IMR-90 (cell line): ENCODE data around the gene C1orf141. TPM values are rescaled to one million over a fixed set of nuclear protein-coding genes. Genes with fewer than 3 reads are reported as not detected.

Experiments used
- ATAC-seq: fragments of 200-7000 bp; cut with Tn5 transposase; 2 replicates; pipeline ENCODE4 v1.9.1; 2020; ENCODE audit warnings: low read depth, mild to moderate bottlenecking, moderate library complexity
- BruUV-seq: library from RNA; stranded (reverse); fragments of 400-500 nt; replicated peaks from 2 replicates; lab custom pipeline; 2021; lab: Mats Ljungman, UMichigan
- CTCF ChIA-PET: fragments of 300-600 bp; formaldehyde crosslinking; extraction: SDS; loops from one replicate; lab custom pipeline; 2021; ENCODE audit warnings: antibody characterized with exemption; lab: Yijun Ruan, JAX
- POLR2A ChIA-PET: fragments of 300-600 bp; sonication (Branson Sonifier 250); formaldehyde crosslinking; loops from one replicate; lab custom pipeline; 2022; ENCODE audit warnings: antibody characterized with exemption; ENCODE audit not compliant: unreplicated experiment; lab: Charles Lee
- DNase-seq: peaks from one replicate; pipeline ENCODE4 v3.0.0; 2013
- H2AFZ ChIP-seq: replicated peaks from 2 replicates; pipeline ENCODE3; 2013; ENCODE audit warnings: low read length, mild to moderate bottlenecking; ENCODE audit not compliant: poor library complexity
- H2AK5ac ChIP-seq: 2 replicates; pipeline ENCODE4 v1.6.1; 2013; ENCODE audit warnings: low read depth, low read length, inconsistent platforms
- H2AK9ac ChIP-seq: replicated peaks from 2 replicates; pipeline ENCODE3; 2013; ENCODE audit warnings: mild to moderate bottlenecking, low read depth, low read length, moderate library complexity; ENCODE audit not compliant: poor library complexity
- H2BK120ac ChIP-seq: 2 replicates; pipeline ENCODE4 v1.6.1; 2013; ENCODE audit warnings: low read depth, low read length, inconsistent platforms
- H2BK15ac ChIP-seq: 3 replicates; pipeline ENCODE4 v1.6.1; 2013; ENCODE audit warnings: low read depth, low read length, inconsistent platforms
- H2BK20ac ChIP-seq: 2 replicates; pipeline ENCODE4 v1.6.1; 2013; ENCODE audit warnings: low read depth, mild to moderate bottlenecking, inconsistent platforms, low read length, moderate library complexity
- H2BK5ac ChIP-seq: 2 replicates; pipeline ENCODE4 v1.6.1; 2013; ENCODE audit warnings: mild to moderate bottlenecking, low read depth, low read length, inconsistent platforms; ENCODE audit not compliant: poor library complexity, severe bottlenecking
- H3K14ac ChIP-seq: replicated peaks from 2 replicates; pipeline ENCODE4 v1.6.1; 2013; ENCODE audit warnings: low read depth, low read length, inconsistent platforms
- H3K18ac ChIP-seq: 2 replicates; pipeline ENCODE4 v1.6.1; 2013; ENCODE audit warnings: low read depth, low read length, control low read depth
- H3K23ac ChIP-seq: 2 replicates; pipeline ENCODE4 v1.6.1; 2013; ENCODE audit warnings: low read depth, low read length, inconsistent platforms
- H3K27ac ChIP-seq: 2 replicates; pipeline ENCODE4 v1.5.1; 2013; ENCODE audit warnings: mild to moderate bottlenecking, control low read depth, low read length; ENCODE audit not compliant: insufficient read depth
- H3K27me3 ChIP-seq: 2 replicates; pipeline ENCODE4 v1.6.1; 2013; ENCODE audit warnings: low read length; ENCODE audit not compliant: control insufficient read depth, insufficient read depth
- H3K36me3 ChIP-seq: 2 replicates; pipeline ENCODE4 v1.6.1; 2013; ENCODE audit warnings: low read length, mixed read lengths; ENCODE audit not compliant: control insufficient read depth, insufficient read depth
- H3K4ac ChIP-seq: 2 replicates; pipeline ENCODE4 v1.6.1; 2013; ENCODE audit warnings: low read depth, low read length, inconsistent platforms
- H3K4me1 ChIP-seq: 2 replicates; pipeline ENCODE4 v1.6.1; 2013; ENCODE audit warnings: low read length, mixed read lengths; ENCODE audit not compliant: control insufficient read depth, insufficient read depth
- H3K4me2 ChIP-seq: 2 replicates; pipeline ENCODE4 v1.6.1; 2013; ENCODE audit warnings: low read depth, mild to moderate bottlenecking, control low read depth, low read length, moderate library complexity
- H3K4me3 ChIP-seq: 2 replicates; pipeline ENCODE4 v1.5.1; 2013; ENCODE audit warnings: low read depth, mild to moderate bottlenecking, control low read depth, low read length, moderate library complexity; ENCODE audit not compliant: insufficient read depth
- H3K56ac ChIP-seq: 2 replicates; pipeline ENCODE4 v1.6.1; 2013; ENCODE audit warnings: low read length, inconsistent platforms; ENCODE audit not compliant: insufficient read depth; ENCODE audit errors: extremely low read depth
- H3K79me1 ChIP-seq, 2 experiments: 2 replicates each; pipeline ENCODE4 v1.6.1; 2013; ENCODE audit warnings: low read length in 2 of 2, inconsistent platforms in 1 of 2, low read depth in 1 of 2
- H3K9ac ChIP-seq: 2 replicates; pipeline ENCODE4 v1.6.1; 2013; ENCODE audit warnings: low read depth, low read length, control low read depth
- H3K9me1 ChIP-seq: 2 replicates; pipeline ENCODE4 v1.6.1; 2013; ENCODE audit warnings: low read length, inconsistent platforms; ENCODE audit not compliant: insufficient read depth
- H3K9me3 ChIP-seq: 2 replicates; pipeline ENCODE4 v1.6.1; 2013; ENCODE audit warnings: low read length; ENCODE audit not compliant: control insufficient read depth, insufficient read depth
- H4K20me1 ChIP-seq: 2 replicates; pipeline ENCODE4 v1.6.1; 2013; ENCODE audit warnings: low read length, inconsistent platforms; ENCODE audit not compliant: insufficient read depth
- H4K5ac ChIP-seq: 2 replicates; pipeline ENCODE4 v1.6.1; 2013; ENCODE audit warnings: mild to moderate bottlenecking, low read depth, low read length, control low read depth
- H4K8ac ChIP-seq, 2 experiments: 2 replicates each; pipeline ENCODE4 v1.6.1; 2013; ENCODE audit warnings: low read depth in 2 of 2, low read length in 2 of 2, control low read depth in 1 of 2, inconsistent platforms in 1 of 2
- H4K91ac ChIP-seq: 2 replicates; pipeline ENCODE4 v1.6.1; 2013; ENCODE audit warnings: low read depth, low read length, inconsistent platforms; ENCODE audit not compliant: insufficient read depth
- BHLHE40 ChIP-seq: fragments of 150-350 bp; IDR thresholded peaks from 2 replicates; pipeline ENCODE4 v1.6.1; 2016; ENCODE audit warnings: mild to moderate bottlenecking, low read depth, low read length
- CEBPB ChIP-seq: IDR thresholded peaks from 2 replicates; pipeline ENCODE4 v1.6.1; 2012; ENCODE audit warnings: low read depth, low read length, improper control_type of control experiment
- CHD1 ChIP-seq: IDR thresholded peaks from 2 replicates; pipeline ENCODE4 v1.6.1; 2012; ENCODE audit warnings: low read depth, low read length, improper control_type of control experiment
- ELK1 ChIP-seq: fragments of 150-350 bp; IDR thresholded peaks from 2 replicates; pipeline ENCODE4 v1.6.1; 2016; ENCODE audit warnings: low read depth, mild to moderate bottlenecking, low read length, moderate library complexity, borderline replicate concordance
- FOS ChIP-seq: fragments of 150-350 bp; IDR thresholded peaks from 2 replicates; pipeline ENCODE4 v1.6.1; 2016; ENCODE audit warnings: low read depth, low read length
- MAFK ChIP-seq: IDR thresholded peaks from 2 replicates; pipeline ENCODE4 v1.6.1; 2012; ENCODE audit warnings: low read depth, low read length, improper control_type of control experiment
- MAZ ChIP-seq: IDR thresholded peaks from 2 replicates; pipeline ENCODE4 v1.6.1; 2012; ENCODE audit warnings: low read depth, mild to moderate bottlenecking, low read length, improper control_type of control experiment, moderate library complexity, borderline replicate concordance
- MXI1 ChIP-seq: IDR thresholded peaks from 2 replicates; pipeline ENCODE4 v1.6.1; 2012; ENCODE audit warnings: low read depth, mild to moderate bottlenecking, low read length, moderate library complexity, borderline replicate concordance
- NFE2L2 ChIP-seq: fragments of 150-350 bp; IDR thresholded peaks from 2 replicates; pipeline ENCODE4 v1.6.1; 2016; ENCODE audit warnings: low read depth, mild to moderate bottlenecking, low read length
- POLR2A ChIP-seq: IDR thresholded peaks from 2 replicates; pipeline ENCODE4 v1.6.1; 2012; ENCODE audit warnings: mild to moderate bottlenecking, low read depth, low read length
- RAD21 ChIP-seq: IDR thresholded peaks from 2 replicates; pipeline ENCODE4 v1.6.1; 2012; ENCODE audit warnings: low read length, improper control_type of control experiment
- RCOR1 ChIP-seq: IDR thresholded peaks from 2 replicates; pipeline ENCODE4 v1.6.1; 2012; ENCODE audit warnings: mild to moderate bottlenecking, low read length, improper control_type of control experiment; ENCODE audit not compliant: insufficient replicate concordance
- RFX5 ChIP-seq: IDR thresholded peaks from 2 replicates; pipeline ENCODE4 v1.8.0; 2012; ENCODE audit warnings: low read depth, mild to moderate bottlenecking, low read length, moderate library complexity
- SMC3 ChIP-seq: fragments of 150-350 bp; IDR thresholded peaks from 2 replicates; pipeline ENCODE4 v1.6.1; 2016; ENCODE audit warnings: low read depth, mild to moderate bottlenecking, antibody characterized with exemption, low read length, moderate library complexity
- WGBS, 2 experiments: methylation state at CpG; one replicate each; pipeline versions ENCODE4 v1.1.5 to v1.1.7; 2013; ENCODE audit warnings: missing lambda C conversion rate in 2 of 2; ENCODE audit not compliant: insufficient read length in 1 of 2; ENCODE audit errors: extremely low coverage in 2 of 2; 5-methylcytosine and 5-hydroxymethylcytosine counted together
- dilution Hi-C: fragments of 300-500 bp; cut with HindIII; formaldehyde crosslinking; loops from one replicate; pipeline ENCODE4 v1.14.3; 2018; ENCODE audit warnings: low sequenced_read_pairs; ENCODE audit not compliant: unreplicated experiment
- in situ Hi-C: fragments of 300-500 bp; cut with MboI; formaldehyde crosslinking; loops from 3 replicates; pipeline ENCODE4 v1.14.3; 2019; ENCODE audit warnings: low sequenced_read_pairs, inconsistent platforms, mixed read lengths
- intact Hi-C: fragments of 100-400 bp; cut with micrococcal nuclease; formaldehyde crosslinking; loops from 2 replicates; pipeline ENCODE4 v1.10.0; 2022
- polyA plus RNA-seq, 3 experiments: library from polyadenylated mRNA; depleted of rRNA; stranded (reverse); fragments of >200 nt; gene quantifications; 2 replicates each; pipeline ENCODE4 v1.2.3, GENCODE V29; 2012; ENCODE audit warnings: low replicate concordance in 1 of 3
- total RNA-seq: library from RNA; depleted of rRNA; stranded (reverse); fragments of >200 nt; gene quantifications from 2 replicates; pipeline ENCODE4 v1.2.3, GENCODE V29; 2012
- TF ChIP-seq, protein P1 (sequence below): fragments of 150-350 bp; IDR thresholded peaks from 2 replicates; pipeline ENCODE4 v1.6.1; 2017; ENCODE audit warnings: mild to moderate bottlenecking, antibody characterized with exemption, low read length, low read depth
- TF ChIP-seq, protein P2 (sequence below): conservative IDR thresholded peaks from 2 replicates; pipeline ENCODE4 v1.5.1; 2012; ENCODE audit warnings: mild to moderate bottlenecking, low read depth, low read length, improper control_type of control experiment

The C1orf141 gene
- total and polyA plus RNA-seq, 2 of the 4 experiments (the other 2 are of a cell fraction): not detected

- ATAC-seq (no peak), DNase-seq (peak; percentile 11)
- BruUV-seq: no TSS peak
- Histone ChIP-seq H4K91ac (no peak overlapping the region), H4K5ac (0 out of 2 replicates have a peak overlapping the region, but pooled peaks have one; percentile 5), H3K4ac (no peak overlapping the region), H3K9ac (no peak overlapping the region), H2BK20ac (no peak overlapping the region), H3K9me3 (no peaks in the 10 kb centered on the region), H2BK15ac (no peak overlapping the region), H3K79me1 (peaks cover 17 to 34% of the 10 kb centered on the region in 2 experiments), H3K4me1 (peaks cover 8% of the 10 kb centered on the region), H4K8ac (no peak overlapping the region), H3K9me1 (peaks cover 11% of the 10 kb centered on the region), H3K4me3 (no peak overlapping the region), H3K18ac (no peak overlapping the region), H3K36me3 (peaks cover 41% of the 10 kb centered on the region), H2BK120ac (no peak overlapping the region), H3K27me3 (no peaks in the 10 kb centered on the region), H3K27ac (no peak overlapping the region), H3K4me2 (no peak overlapping the region), H4K20me1 (peaks cover 3% of the 10 kb centered on the region; the same call in 1 of the 2 replicates), H3K23ac (0 out of 2 replicates have a peak overlapping the region, but pooled peaks have one; percentile 11), H3K14ac (no peak overlapping the region), H2AK9ac (no peak overlapping the region), H3K56ac (no peak overlapping the region), H2AK5ac (no peak overlapping the region), H2AFZ (no peak overlapping the region), H2BK5ac (no peak overlapping the region)
- CTCF ChIA-PET: no interaction called here
- intact Hi-C loops: no loop called here
- POLR2A ChIA-PET: no interaction called here
- TF ChIP-seq POLR2A (no peak), RFX5 (no peak), SMC3 (no peak), ELK1 (no peak), MAZ (no peak), CHD1 (no peak), RCOR1 (no peak), BHLHE40 (no peak), FOS (no peak), NFE2L2 (no peak), RAD21 (no peak), MAFK (no peak), CEBPB (no peak), MXI1 (no peak)
- TF ChIP-seq, protein P1, sequence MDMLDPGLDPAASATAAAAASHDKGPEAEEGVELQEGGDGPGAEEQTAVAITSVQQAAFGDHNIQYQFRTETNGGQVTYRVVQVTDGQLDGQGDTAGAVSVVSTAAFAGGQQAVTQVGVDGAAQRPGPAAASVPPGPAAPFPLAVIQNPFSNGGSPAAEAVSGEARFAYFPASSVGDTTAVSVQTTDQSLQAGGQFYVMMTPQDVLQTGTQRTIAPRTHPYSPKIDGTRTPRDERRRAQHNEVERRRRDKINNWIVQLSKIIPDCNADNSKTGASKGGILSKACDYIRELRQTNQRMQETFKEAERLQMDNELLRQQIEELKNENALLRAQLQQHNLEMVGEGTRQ: no peak
- TF ChIP-seq, protein P2, sequence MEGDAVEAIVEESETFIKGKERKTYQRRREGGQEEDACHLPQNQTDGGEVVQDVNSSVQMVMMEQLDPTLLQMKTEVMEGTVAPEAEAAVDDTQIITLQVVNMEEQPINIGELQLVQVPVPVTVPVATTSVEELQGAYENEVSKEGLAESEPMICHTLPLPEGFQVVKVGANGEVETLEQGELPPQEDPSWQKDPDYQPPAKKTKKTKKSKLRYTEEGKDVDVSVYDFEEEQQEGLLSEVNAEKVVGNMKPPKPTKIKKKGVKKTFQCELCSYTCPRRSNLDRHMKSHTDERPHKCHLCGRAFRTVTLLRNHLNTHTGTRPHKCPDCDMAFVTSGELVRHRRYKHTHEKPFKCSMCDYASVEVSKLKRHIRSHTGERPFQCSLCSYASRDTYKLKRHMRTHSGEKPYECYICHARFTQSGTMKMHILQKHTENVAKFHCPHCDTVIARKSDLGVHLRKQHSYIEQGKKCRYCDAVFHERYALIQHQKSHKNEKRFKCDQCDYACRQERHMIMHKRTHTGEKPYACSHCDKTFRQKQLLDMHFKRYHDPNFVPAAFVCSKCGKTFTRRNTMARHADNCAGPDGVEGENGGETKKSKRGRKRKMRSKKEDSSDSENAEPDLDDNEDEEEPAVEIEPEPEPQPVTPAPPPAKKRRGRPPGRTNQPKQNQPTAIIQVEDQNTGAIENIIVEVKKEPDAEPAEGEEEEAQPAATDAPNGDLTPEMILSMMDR: no peak
- in situ Hi-C loops: no loop called here
- no CpG with 5 or more reads among the region's 4 CpGs for WGBS, 2 experiments
- dilution Hi-C loops: no loop called here
These were observed 90.0 kb downstream of the C1orf141 start for GRCh38 chr1:67044631-67045270.
